SW 1271 (cell line): Measurements from ENCODE around the gene PPP6R2.
"Not testable (repeated sequence)": the region's sequence is repeated elsewhere in the genome, so short reads cannot be mapped to it uniquely, and the experiment has no call there.

Source experiments
- DNase-seq, 2 experiments: peaks; one replicate each; lab custom pipeline; 2025; lab: John Stamatoyannopoulos, UW

Gene PPP6R2

DNA sequence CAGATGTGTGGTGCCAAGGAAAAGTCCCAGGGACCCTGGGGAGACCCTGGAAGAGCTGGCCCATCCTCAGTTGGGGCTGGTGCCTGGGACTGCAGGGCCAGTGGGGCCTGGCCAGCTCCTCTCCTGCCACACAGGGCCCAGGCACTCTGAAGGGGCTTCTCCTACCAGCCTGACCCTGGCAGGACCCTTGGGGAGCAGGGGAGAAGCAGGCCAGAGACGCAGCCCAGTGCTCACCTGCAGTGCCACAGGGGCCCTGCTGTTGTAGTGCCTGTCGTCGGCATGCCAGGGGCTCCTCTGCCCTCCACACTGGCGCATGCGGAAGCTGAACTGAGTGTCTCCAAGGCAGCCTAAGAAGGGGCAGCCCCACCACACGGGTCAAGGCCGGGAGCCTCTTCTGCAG is 25.5 kb upstream of the PPP6R2 start:
- no peak for DNase-seq

DNA sequence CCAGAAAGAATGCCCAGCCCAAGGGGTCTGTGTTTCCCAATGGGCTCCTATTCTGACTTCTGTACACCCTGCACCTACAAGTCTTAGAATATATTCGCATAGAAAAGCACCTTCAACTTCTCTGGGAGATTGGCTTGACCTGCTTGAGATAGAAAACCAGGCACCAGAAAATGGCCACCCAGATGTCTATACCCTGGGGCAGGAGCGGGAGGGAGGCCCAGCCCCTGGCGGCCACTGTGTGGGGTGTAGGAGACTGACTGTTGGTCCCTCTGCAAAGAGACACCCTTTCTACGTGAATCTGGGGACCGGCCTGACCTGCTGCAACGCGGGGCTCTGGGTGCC is 24.8 kb upstream of the PPP6R2 start:
- no peak for DNase-seq

DNA sequence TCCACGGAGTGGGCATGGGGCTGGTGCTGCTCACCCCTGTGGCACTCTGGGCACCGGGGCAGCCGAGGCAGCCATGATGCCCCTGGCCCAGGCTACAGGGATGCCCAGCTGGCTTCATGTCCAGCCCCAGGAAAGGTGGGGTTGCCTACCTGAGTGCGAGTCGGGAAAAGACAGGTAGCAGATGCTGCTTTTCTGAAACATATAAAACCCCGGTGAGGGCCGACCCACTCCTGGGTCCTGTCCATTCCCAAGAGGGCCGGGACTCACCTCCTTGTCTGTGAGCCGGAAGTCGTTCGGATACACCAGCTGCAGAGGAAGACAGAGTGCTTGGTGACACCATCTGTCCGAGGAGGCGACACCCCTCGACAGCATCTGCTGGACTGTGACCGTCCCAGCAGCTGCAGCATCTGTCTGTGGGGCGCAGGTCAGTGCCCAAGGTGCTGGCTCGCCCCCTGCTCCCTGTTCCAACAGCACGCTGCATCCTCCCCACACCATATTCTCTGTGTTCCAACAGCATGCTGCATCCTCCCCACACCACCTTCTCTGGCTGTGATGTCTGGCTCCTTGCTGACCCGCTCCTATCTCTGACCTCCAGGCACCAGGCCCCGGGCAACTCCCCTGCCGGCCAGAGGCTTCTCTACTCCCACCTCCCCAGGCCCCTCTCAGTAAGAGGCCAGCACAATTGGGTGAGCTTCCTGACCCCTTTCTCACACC is 24.3 kb upstream of the PPP6R2 start:
- no peak for DNase-seq

DNA sequence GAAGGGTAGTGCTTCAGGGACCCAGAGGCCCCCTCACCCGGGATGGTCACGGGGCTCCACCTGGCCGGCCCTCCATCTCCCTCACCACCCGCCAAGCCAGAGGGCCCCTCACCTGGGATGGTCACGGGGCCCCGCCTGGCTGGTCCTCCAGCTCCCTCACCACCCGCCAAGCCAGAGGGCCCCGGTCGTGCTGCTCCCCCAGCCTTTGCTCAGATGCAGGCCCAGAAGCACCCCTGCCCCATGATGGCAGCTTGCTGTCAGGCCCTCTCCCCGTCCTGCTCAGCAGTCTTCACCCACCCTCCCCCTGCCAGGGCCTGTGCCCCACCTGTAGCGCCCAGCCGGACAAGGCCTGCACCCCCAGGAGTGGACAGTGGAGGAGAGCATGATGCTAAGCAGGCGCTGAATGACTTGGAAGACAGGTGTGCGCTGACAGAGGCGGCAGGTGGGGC is 23.6 kb upstream of the PPP6R2 start:
- DNase-seq, result no peak

DNA sequence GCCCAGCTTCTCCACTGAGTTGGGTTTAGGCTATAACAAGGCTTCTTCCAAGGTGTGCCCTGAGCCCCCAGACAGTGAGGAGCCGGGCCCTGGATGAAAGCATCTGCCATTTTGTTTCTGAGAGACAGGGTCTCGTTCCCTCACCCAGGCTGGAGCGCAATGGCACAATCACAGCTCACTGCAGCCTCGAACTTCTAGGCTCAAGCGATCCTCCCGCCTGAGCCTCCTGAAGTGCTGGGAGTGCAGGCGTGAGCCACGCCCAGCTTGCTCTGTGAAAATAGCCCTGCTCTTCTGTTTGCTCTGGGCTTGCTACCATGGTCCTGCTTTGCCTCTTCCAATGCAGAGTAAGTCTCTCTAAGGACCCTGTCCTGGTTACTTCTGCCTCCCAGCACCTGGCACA is 23.0 kb upstream of the PPP6R2 start:
- no peak for DNase-seq

DNA sequence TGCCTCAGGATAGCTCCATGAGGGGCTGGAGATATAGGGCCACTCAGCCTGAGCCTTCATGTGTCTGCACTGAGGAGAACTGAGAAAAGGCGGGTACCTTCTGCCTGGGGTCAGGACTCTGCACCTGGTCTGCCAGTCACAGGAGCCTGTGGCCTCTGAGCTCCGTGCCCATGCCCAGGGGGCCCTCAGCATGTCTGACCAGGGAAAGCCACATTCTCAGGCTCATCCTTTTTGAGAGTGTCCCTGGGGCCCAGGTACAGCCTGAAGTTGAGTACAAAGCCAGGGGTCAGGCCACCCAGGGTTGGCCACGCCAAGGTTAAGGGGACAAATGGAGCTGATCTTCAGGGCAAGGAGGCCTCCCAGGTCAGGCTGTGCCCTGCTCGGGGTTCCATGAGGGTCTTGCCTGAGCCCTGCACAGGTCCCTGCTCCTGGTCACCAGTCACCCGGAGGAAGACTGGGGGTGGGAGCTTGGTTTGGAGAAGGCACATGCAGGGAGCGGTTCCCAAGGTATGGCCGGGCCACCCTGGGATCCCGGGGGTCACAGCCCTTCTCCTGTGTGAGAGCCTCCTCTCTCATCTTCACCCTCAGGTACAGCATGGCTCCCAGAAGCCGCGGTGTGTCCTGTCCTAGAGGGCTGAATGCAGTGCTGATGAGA is 22.3 kb upstream of the PPP6R2 start:
- DNase-seq, result no peak

DNA sequence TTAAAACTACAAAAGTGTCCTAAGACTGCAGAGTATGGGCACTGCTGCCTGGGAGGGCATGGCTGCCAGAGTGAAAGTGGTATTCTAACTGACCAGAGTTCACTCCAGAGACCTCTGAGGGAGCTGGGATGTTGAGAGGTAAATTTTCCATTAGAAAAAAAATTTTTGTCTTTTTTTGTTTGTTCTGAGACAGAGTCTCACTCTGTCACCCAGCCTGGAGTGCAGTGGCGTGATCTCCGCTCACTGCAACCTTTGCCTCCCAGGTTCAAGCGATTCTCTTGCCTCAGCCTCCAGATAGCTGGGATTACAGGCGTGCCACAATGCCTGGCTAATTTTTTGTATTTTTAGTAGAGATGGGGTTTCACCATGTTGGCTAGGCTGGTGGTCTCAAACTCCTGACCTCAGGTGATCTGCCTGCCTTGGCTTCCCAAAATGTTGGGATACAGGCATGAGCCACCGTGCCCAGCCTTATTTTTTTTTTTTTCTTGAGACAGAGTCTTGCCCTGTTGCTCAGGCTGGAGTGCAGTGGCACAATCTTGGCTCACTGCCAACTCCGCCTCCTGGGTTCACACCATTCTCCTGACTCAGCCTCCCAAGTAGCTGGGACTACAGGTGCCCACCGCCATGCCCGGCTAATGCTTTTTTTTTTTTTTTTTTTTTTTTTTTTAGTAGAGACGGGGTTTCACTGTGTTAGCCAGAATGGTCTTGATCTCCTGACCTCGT is 20.6 kb upstream of the PPP6R2 start:
- DNase-seq, result not testable (repeated sequence)

DNA sequence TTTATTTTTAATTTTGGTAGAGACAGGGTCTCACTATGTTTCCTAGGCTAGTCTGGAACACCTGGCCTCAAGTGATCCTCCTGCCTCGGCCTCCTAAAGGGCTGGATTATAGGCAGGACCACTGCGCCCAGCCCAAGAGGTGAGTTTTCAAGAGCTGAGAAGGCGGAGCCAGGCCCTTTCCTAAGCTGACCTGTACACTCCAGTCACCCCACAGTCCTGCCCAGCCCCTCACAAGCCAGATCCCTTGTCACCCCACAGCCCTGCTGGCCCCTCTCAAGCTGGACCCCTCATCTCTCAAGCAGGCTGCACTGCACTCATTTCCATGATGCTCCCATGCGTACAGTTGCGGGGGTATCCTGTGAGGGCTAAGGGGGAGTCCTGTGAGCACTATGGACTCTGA is 19.2 kb upstream of the PPP6R2 start:
- no peak for DNase-seq

DNA sequence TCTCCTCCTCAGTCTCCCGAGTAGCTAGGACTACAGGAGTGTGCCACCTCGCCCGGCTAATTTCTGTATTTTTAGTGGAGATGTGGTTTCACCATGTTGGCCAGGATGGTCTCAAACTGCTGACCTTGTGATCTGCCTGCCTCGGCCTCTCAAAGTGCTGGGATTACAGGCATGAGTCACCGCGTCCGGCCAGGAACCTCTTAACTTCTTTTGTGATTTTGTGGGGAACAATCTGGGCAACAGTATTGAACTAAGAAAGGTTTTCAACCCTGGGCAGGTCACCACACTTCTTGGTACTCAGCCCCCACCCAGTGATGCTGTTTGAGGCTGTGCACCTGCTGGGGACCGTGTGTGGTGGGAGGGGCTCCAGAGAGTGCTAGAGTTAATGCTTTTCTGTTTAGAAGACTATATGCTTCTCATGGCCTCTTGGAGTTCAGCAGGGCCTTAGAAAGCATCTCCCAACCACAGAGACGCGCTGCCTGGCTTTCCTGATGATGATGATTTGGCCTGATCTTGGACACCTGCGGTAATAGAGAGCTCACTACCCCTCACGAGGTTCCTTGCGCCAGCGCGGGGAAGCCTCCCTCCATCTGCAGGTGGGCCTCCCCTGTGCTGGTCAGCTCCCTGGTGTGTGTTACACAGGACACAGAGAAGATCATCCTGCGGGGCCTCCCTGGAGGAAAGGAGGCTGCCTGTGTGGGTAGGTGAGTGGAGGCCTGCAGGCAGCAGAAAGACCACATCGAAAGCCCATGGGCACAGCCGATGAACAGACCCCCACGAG is 17.5 kb upstream of the PPP6R2 start:
- no peak for DNase-seq

DNA sequence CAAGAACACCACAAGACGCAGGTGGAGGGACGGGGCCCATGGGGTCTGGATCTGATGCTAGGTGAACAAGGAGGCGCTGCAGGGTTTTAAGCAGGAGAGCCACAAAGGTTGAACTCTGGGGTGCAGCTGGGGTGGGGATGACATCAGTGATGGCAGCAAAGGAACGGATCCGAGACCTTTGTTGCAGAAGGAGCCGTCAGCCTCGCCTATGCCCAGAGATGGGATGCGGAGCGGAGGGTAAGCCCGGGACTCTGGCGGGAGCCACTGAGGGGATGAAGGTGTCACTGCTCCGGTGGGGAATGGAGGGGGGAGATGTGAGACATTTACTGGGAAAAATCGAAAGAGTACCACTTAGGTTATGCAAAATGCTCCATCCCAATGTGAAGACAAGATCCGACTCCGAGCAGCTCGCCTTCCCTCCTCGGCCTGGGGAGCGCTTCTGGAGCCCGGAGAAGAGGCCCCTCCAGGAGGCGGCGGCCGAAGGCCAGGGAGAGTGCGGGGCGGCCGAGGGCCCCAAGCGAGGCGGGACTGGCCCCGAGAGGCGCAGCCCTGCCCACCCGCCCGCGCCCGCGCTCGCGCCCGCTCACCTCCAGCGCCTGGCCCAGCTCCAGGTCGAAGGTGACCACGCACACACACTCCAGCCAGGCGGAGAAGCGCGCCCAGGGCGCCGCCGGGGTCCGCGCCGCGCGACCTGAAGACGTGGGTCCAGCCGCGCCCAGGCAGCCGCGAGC is 16.7 kb upstream of the PPP6R2 start:
- DNase-seq, result no peak

DNA sequence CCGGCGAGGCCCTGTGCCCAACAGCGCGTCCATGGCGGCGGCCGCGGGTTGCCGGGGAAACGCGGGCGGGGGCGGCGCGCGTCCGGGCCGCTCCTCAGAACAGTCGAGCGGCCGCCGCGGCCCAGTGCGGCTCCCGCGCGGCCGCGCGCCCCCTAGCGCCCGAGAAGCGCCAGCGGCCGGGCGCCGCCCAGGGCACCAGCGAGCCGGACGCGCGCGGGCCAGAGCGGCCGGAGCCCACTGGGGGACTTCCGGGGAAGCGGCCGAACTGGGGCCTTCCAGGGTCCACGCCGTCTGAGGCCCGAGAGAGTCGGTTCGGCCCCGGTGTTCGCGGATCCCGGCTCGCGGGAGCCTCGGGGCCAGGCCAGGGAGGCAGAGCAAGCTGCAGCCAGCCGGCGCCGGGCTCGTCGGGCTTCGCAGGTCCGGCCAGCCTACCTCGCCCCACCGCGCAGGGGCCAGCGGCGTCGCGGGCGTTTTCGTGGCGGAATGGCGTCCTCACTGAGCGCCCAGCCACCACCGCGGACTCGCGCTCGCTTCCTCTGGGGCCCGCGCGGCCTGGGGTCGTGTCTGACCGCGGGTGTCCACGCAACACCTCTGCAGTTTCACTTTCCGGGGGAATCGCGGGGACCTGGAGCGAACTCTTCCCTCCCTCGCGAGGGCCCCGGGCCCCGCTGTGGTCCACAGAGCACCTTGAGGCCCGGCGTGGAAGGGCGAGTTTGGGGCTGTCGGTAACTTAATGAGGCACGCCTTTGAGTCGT is 16.0 kb upstream of the PPP6R2 start, which contains the start of gene DENND6B:
Gene DENND6B, minus strand, starts transcription at position 57 of the 755 bp plus-strand sequence. Its CDS starts 24 bp downstream, at position 33.
- peak in 1 of 2 experiments; percentile 75 for DNase-seq

DNA sequence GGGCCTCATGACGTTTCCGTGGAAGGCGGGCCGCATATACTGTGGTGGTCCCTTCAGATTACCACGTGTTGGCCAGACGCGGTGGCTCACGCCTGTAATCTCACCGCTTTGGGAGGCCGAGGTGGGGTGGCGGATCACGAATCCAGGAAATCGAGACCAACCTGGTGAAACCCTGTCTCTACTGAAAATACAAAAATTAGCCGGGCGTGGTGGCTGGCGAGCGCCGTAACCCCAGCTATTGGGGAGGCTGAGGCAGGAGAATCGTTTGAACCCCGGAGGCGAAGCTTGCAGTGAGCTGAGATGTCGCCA is 15.5 kb upstream of the PPP6R2 start:
- no peak for DNase-seq

DNA sequence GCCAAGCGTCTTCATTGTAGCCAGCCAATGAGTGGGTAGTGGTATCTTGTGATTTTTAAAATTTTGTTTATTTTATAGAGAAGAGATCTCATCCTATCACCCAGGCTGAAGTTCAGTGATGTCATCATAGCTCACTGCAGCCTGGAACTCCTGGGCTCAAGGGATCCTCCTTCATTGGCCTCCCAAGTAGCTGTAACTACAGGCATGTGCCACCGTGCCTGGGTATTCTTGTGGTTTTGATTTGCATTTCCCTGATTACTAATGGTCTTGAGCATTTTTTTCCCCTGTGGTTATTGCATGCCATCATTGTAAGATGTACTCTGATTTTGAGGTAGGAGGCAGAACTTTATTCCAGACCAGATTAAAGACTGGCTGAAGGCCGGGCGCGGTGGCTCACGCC is 13.9 kb upstream of the PPP6R2 start:
- DNase-seq, result no peak

DNA sequence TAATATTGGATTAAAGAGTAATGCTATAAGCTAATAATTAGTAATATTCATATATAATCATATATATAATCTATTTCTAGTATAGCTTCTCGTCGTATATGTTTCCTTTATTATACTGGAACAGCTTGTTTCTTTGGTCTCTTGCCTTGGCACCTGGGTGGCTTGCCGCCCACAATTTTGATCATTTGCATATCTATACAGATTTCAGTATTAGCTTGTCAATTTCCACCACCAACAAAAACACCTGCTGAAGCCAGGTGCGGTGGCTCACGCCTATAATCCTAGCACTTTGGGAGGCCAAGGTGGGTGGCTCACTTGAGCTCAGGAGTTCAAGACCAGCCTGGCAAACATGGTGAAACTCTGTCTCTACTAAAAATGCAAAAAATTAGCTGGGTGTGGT is 8.7 kb upstream of the PPP6R2 start:
- DNase-seq, result not testable (repeated sequence)

DNA sequence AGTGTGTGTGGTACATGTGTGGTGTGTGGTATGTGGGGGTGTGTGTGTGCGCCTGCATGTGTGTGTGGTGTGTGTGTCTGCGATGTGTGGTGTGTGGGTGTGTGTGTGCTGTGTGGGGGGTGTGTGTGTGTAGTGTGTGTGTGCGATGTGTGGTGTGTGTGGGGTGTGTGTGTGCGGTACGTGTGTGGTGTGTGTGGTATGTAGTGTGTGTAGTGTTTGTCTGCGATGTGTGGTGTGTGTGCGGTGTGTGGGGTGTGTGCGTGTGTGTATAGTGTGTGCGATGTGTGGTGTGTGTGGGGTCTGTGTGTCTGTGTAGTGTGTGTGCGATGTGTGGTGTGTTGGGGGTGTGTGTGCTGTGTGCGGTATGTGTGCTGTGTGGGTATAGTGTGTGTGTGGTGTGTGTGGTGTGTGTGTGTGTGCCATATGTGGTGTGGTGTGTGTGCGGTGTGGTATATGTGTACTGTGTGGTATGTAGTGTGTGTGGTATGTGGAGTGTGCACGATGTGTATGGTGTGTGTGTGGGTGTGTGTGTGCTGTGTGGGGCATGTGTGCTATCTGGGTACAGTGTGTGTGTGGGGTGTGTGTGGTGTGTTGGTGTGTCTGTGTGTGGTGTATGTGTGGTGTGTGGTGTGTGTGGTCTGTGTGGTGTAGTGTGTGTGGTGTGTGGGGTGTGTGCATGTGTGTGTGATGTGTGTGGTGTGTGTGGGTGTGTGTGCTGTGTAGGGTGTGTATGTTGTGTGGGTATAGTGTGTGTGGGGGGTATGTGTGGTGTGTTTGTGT is 5.7 kb upstream of the PPP6R2 start:
- no peak for DNase-seq

DNA sequence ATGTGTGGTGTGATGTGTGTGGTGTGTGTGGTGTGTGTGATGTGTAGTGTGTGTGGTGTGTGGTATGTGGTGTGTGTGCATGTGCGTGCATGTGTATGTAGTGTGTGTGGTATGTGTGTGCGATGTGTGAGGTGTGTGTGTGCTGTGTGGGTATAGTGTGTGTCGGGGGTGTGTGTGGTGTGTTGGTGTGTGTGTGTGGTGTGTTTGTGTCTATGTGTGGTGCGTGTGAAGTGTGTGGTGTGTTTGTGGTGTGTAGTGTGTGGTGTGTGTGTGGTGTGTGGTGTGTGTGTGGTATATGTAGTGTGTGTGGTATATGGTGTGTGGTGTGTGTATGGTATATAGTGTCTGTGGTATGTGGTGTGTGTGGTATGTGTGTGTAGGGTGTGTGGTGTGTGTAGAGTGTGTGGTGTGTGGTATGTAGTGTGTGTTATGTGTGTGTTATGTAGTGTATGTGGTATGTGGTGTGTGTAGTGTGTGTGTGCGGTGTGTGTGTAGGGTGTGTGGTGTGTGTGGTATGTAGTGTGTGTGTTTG is 5.0 kb upstream of the PPP6R2 start:
- DNase-seq, result no peak

DNA sequence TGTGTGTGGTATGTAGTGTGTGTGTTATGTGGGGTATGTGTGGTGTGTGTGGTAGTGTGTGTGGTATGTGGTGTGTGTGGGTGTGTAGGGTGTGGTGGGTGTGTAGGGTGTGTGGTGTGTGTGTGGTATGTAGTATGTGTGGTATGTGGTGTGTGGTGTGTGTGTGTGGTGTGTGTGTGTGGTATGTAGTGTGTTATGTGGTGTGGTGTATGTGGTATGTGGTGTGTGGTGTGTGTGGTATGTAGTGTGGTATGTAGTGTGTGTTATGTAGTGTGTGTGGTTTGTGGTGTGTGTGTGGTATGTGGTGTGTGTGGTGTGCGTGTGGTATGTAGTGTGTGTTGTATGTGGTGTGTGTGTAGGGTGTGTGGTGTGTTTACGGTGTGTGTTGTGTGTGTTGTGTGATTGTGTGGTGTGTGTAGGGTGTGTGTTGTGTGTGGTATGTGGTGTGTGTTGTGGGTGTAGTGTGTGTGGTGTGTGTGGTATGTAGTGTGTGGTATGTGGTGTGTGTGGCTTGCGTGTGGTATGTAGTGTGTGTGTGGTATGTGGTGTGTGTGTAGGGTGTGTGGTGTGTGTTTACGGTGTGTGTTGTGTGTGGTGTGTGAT is 4.2 kb upstream of the PPP6R2 start:
- no peak for DNase-seq

DNA sequence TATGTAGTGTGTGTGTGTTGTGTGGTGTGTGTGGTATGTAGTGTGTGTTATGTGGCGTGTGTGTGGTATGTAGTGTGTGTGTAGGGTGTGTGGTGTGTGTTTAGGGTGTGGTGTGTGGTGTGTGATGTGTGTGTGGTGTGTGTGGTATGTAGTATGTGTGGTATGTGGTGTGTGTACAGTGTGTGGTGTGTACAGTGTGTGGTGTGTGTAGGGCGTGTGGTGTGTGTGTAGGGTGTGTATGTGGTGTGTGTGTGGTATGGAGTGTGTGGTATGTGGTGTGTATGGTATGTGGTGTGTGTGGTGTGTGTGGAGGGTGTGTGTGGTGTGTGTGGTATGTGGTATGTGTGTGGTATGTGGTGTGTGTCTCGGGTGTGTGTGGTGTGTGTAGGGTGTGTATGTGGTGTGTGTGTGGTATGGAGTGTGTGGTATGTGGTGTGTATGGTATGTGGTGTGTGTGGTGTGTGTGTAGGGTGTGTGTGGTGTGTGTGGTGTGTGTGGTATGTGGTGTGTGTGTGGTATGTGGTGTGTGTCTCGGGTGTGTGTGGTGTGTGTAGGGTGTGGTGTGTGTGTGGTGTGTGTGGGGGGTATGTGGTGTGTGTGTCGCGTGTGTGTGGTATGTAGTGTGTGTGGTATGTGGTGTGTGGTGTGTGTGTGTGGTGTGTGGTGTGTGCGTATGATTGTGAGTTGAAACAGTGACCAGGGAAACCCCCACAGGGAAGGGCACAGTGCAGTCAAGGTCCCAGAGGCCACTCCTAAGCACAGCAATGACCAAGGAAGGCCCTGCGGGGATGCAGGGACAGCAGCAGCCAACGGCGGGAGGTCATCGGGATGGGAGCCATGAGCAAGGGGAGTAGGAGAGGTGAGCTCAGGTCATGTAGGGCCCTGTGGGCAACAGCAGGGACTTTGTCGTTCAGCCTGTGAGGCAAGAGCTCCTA is 2.9 kb upstream of the PPP6R2 start:
- DNase-seq, result peak in 1 of 2 experiments; percentile 14
